Thyroid gland (tissue), 4 donors: ENCODE results near the gene TMEM92. TPM values are rescaled to one million over a fixed set of nuclear protein-coding genes. Genes with fewer than 3 reads are reported as not detected.

Experiments used
- DNase-seq, 2 donors: peaks; one replicate each; pipeline ENCODE4 v3.0.0-alpha.2; 2019
- H3K27ac ChIP-seq, 3 donors: fragments of 200-600 bp; sonication (generic); 1 replicate in 2 of 3; 2 replicates in 1 of 3; pipeline ENCODE4 v1.5.1; 2016 to 2019; ENCODE audit warnings: mild to moderate bottlenecking in 1 of 3, moderate library complexity in 1 of 3
- H3K27me3 ChIP-seq: fragments of 200-600 bp; sonication (generic); one replicate; pipeline ENCODE4 v1.5.1; 2019
- H3K36me3 ChIP-seq, 2 donors: fragments of 200-600 bp; sonication (generic); one replicate each; pipeline ENCODE4 v1.5.1; 2016 to 2019
- H3K4me1 ChIP-seq, 2 donors: fragments of 200-600 bp; sonication (generic); one replicate each; pipeline ENCODE4 v1.5.1; 2017 to 2019
- H3K4me3 ChIP-seq, 3 donors: fragments of 200-600 bp; sonication (generic); replicated peaks in 1 of 3; 1 replicate in 2 of 3; 2 replicates in 1 of 3; pipeline ENCODE4 v1.5.1; 2016; ENCODE audit warnings: mild to moderate bottlenecking in 1 of 3
- H3K9me3 ChIP-seq: fragments of 200-600 bp; sonication (generic); one replicate; pipeline ENCODE4 v1.5.1; 2017
- POLR2A ChIP-seq, 2 donors: fragments of 450-650 bp; IDR thresholded peaks; one replicate each; pipeline ENCODE4 v1.6.1; 2017; ENCODE audit warnings: antibody characterized with exemption in 2 of 2, mild to moderate bottlenecking in 2 of 2, moderate library complexity in 1 of 2
- WGBS, 2 donors: methylation state at CpG; one replicate each; pipeline ENCODE4 v1.1.5; 2017; 5-methylcytosine and 5-hydroxymethylcytosine counted together
- intact Hi-C: fragments of 100-400 bp; cut with DNase I; formaldehyde crosslinking; loops from one replicate; pipeline ENCODE4 v1.15.1; 2023
- total RNA-seq, 4 donors: library from RNA; depleted of rRNA; stranded (reverse); fragments of >200 nt; gene quantifications; one replicate each; pipeline ENCODE4 v1.2.3, GENCODE V29; 2016
- TF ChIP-seq, protein P1 (sequence below), 6 experiments: fragments of 200-600 bp in 3 of 6; fragments of 450-650 bp in 3 of 6; sonication (generic) in 3 of 6; IDR thresholded peaks; one replicate each; pipeline ENCODE4 v1.5.1; 2016 to 2019; ENCODE audit warnings: antibody characterized with exemption in 6 of 6, mild to moderate bottlenecking in 2 of 6, inconsistent platforms in 1 of 6, moderate library complexity in 1 of 6

Gene TMEM92
- total RNA-seq, 4 donors from 2014 or later = not detected

GRCh38 chr17:50317121-50317520, 42.9 kb downstream of the TMEM92 start:
- no peaks in the 10 kb centered on the region for H3K9me3 ChIP-seq
- no peak overlapping the region for H3K27ac ChIP-seq
- intact Hi-C loops = no loop called here
- H3K4me1 ChIP-seq = peaks cover 0 to 4% of the 10 kb centered on the region in 2 donors
- H3K4me3 ChIP-seq = no peak overlapping the region
- H3K36me3 ChIP-seq = no peaks in the 10 kb centered on the region
- WGBS, 2 donors = 94 to 95% methylated on average over 2 of the region's 2 CpGs
- no peak for DNase-seq
- H3K27me3 ChIP-seq = no peaks in the 10 kb centered on the region
- TF ChIP-seq POLR2A (IDR thresholded peaks at IDR 0.05) = no peak
- TF ChIP-seq, protein P1, sequence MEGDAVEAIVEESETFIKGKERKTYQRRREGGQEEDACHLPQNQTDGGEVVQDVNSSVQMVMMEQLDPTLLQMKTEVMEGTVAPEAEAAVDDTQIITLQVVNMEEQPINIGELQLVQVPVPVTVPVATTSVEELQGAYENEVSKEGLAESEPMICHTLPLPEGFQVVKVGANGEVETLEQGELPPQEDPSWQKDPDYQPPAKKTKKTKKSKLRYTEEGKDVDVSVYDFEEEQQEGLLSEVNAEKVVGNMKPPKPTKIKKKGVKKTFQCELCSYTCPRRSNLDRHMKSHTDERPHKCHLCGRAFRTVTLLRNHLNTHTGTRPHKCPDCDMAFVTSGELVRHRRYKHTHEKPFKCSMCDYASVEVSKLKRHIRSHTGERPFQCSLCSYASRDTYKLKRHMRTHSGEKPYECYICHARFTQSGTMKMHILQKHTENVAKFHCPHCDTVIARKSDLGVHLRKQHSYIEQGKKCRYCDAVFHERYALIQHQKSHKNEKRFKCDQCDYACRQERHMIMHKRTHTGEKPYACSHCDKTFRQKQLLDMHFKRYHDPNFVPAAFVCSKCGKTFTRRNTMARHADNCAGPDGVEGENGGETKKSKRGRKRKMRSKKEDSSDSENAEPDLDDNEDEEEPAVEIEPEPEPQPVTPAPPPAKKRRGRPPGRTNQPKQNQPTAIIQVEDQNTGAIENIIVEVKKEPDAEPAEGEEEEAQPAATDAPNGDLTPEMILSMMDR (IDR thresholded peaks at IDR 0.05) = no peak

DNA sequence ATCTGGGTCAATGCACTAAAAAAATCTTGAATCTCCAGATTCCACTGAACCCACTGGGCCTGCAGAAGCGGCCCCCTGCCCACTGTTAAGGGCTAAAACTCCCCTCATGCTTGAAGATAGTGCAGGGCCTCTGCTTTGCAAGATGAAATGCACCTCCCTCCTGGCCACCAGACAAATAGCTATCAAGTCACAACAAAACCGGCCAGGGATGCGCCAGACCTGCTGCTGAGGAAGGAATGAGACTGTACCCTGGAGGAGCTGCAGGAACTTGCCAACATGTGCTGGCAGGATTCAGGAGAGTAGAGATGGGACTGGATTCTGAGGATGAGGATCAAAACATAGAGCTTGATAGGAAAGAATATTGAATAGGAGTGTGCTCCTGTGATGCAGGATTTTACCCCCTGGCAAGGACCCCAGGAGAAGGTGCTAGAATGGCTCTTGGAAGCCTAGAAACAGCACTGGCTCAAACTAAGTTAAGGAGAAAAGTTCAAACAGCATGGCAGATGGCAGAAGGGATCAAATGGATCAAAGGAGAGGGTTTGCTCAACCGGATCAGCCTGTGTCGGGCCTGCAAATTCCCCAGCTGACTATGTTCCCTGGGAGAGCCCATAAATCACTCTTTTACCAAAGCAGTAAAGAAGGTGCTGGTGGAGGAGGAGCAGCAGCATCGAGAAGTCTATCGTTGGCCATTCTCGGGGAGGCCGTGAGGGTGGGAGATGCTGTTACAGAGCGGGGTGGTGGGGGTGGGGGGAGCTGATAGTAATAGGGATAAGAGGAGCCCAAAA, 44.4 kb downstream of the TMEM92 start:
- H3K27ac ChIP-seq = no peak overlapping the region
- intact Hi-C loops = no loop called here
- 69 to 73% methylated on average over 10 of the region's 10 CpGs for WGBS, 2 donors
- H3K9me3 ChIP-seq = no peaks in the 10 kb centered on the region
- H3K4me1 ChIP-seq = peaks cover 0 to 4% of the 10 kb centered on the region in 2 donors
- TF ChIP-seq, protein P1 (IDR thresholded peaks at IDR 0.05) = no peak
- no peak for TF ChIP-seq POLR2A (IDR thresholded peaks at IDR 0.05)
- no peak for DNase-seq
- no peaks in the 10 kb centered on the region for H3K27me3 ChIP-seq
- H3K4me3 ChIP-seq = no peak overlapping the region
- H3K36me3 ChIP-seq = no peaks in the 10 kb centered on the region

GRCh38 chr17:50319306-50320004, 45.2 kb downstream of the TMEM92 start:
- intact Hi-C loops = no loop called here
- WGBS, 2 donors = 84 to 86% methylated on average over 12 of the region's 12 CpGs
- no peak for DNase-seq
- Histone ChIP-seq H3K27ac (no peak overlapping the region), H3K4me3 (no peak overlapping the region), H3K36me3 (no peaks in the 10 kb centered on the region), H3K9me3 (no peaks in the 10 kb centered on the region), H3K27me3 (no peaks in the 10 kb centered on the region), H3K4me1 (peaks cover 0 to 4% of the 10 kb centered on the region in 2 donors)
- TF ChIP-seq POLR2A (IDR thresholded peaks at IDR 0.05) = no peak
- TF ChIP-seq, protein P1 (IDR thresholded peaks at IDR 0.05) = no peak

DNA sequence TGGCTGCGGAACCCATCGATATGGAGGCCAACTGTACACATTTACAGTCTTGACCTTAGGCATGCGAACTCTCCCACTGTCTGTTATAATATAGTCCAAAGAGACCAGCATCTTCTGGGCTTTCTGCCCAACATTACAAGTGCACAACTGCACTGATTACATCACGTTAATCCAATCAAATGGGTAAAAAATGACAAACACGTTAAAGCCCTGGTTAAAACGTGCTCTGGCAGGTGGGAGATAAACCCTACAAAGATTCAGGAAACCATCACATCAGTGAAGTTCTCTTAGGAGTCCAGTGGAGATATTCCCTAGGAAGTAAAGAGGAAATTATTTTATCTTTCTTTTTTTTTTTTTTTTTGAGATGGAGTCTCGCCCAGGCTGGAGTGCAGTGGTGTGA, 48.0 kb downstream of the TMEM92 start:
- intact Hi-C loops = no loop called here
- Histone ChIP-seq H3K9me3 (no peaks in the 10 kb centered on the region), H3K36me3 (no peaks in the 10 kb centered on the region), H3K27ac (no peak overlapping the region), H3K27me3 (no peaks in the 10 kb centered on the region), H3K4me3 (no peak overlapping the region), H3K4me1 (no peaks in the 10 kb centered on the region)
- TF ChIP-seq, protein P1 (IDR thresholded peaks at IDR 0.05) = no peak
- TF ChIP-seq POLR2A (IDR thresholded peaks at IDR 0.05) = no peak
- 83 to 84% methylated on average over 7 of the region's 7 CpGs for WGBS, 2 donors
- no peak for DNase-seq

DNA sequence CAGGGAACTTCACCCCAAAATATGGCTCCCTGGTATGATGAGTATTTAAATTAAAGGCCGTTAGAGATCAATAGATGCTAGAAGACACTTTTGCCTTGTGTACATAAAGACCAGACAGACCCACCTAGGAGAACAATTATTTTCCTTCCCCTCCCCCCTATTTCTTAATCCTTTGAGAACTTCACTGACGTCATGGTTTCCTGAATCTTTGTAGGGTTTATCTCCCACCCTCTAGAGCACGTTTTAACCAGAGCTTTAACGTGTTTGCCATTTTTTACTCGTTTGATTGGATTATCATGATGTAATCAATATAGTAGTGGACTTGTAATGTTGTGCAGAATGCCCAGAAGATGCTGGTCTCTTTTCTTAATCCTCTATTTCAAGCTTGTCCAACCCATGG, 48.8 kb downstream of the TMEM92 start:
- Histone ChIP-seq H3K4me1 (no peaks in the 10 kb centered on the region), H3K9me3 (no peaks in the 10 kb centered on the region), H3K4me3 (no peak overlapping the region), H3K36me3 (no peaks in the 10 kb centered on the region), H3K27me3 (no peaks in the 10 kb centered on the region), H3K27ac (no peak overlapping the region)
- TF ChIP-seq, protein P1 (IDR thresholded peaks at IDR 0.05) = no peak
- no peak for TF ChIP-seq POLR2A (IDR thresholded peaks at IDR 0.05)
- DNase-seq = no peak
- 80 to 82% methylated on average over 5 of the region's 5 CpGs for WGBS, 2 donors
- intact Hi-C loops = no loop called here
